NCI-H1105 treated with DMSO at 0.1 percent for 48 hours (cell line): Measurements from ENCODE around the gene SUN3.

Experiments
- DNase-seq: peaks from one replicate; lab custom pipeline; 2025; lab: John Stamatoyannopoulos, UW

Gene SUN3

GRCh38 chr7:48028938-48029337, at the start of gene SUN3:
TSS of gene SUN3 (minus strand) at chr7:48029107. CDS start at chr7:48028938, 169 bp downstream.
- no peak for DNase-seq

DNA sequence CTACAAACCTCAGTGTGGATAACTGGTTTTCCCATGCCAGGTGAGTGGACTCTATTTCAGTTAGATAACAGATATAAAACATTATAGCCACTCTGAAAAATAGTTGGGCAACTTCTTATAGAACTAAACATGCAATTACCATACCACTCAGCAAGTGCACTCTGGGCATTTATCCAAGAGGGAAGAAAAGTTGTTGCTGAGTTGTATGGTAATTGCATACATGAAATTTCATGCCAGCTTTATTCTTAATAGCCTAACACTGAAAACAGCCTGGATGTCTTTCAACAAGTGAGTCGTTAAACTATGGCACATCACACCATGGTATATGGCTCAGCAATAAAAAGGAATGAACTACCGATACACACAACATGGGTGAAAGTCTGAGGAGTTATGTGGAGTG, 49.6 kb upstream of the SUN3 start:
- peak; percentile 91 for DNase-seq

- DNase-seq, result no peak
These were observed 48.5 kb upstream of the SUN3 start for GRCh38 chr7:48077423-48077822.

DNA sequence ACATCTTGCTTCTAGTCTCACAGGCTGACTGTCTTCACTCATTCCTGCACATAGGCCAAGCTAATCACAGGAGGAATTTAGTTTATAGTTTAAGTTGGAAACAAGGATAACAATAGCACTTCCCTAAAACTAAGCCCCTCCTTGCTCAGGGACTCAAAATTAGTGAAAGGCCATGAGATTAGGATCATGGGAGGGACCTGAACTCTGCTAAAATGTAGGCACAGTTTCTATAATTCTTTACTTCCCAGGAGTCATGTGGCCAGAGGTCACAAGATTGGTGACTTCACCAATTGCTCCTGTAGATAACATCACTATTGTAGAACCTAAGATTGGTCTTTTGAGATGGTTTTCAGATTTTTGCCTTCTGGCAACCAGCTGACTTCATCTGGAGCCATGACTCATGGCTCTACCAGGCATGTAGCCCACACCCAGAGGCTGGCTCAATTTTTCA, 45.3 kb upstream of the SUN3 start:
- no peak for DNase-seq

- no peak for DNase-seq
These were observed 38.6 kb upstream of the SUN3 start for GRCh38 chr7:48067475-48067874.

DNA sequence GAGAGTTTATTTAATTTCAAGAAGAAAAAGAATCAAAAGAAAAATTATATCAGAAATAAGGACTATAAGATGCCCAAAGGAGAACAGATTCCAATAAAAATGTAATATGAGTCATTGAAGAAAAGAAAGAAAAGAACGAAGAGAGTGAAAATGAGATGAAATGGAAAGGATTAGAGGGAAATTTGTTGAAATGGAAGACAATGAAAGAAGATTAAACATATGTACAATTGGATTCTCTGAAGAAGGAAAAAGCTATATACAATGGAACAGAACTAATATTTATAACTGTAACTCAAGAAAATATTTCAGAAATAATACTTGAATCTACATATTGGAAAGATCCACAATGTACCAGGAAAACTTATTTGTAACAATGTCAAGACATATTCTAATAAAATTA, 35.1 kb upstream of the SUN3 start:
- no peak for DNase-seq

DNA sequence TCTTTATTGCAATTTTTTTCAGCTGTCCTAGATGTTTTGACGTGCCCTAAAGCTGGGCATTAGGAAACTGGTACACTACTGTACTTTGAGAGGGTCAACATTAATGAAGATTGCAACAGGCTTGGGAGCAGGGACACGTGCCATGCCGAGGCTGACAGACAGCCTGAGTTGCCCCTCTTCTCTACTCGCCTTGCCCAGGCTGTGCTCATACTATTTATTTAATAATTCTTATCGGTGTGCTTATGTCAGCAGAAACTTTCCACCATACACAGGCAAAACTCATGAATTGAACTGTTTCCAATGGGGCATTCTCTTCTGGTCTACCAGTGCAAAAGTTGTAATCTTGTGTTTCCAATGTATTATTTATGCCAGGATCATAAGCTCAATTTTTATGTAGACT, 30.8 kb upstream of the SUN3 start:
- DNase-seq, result no peak

GRCh38 chr7:48058990-48059389, 30.1 kb upstream of the SUN3 start:
- no peak for DNase-seq

- DNase-seq, result no peak
These were observed 24.8 kb upstream of the SUN3 start for GRCh38 chr7:48053736-48054135.

DNA sequence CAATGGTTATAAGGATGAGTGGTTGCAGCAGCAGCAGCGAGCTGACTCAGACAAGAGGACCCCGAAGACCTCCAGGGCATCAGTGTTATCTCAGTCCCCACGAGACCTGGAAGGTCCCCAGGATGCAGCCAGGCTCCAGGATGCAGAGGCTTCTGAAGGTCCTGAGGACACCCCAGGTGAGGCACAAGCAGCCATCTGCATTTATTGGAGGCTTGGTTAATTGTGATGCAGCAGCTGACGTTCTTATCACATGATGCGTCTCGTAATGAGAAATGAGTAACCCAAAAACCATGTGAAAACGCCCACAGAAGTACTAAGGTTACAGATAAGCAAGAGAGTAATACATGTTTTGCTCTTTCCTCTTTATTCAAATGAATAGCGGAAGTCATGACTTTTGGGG, 23.8 kb upstream of the SUN3 start:
- DNase-seq, result no peak

- no peak for DNase-seq
These were observed 20.9 kb upstream of the SUN3 start for GRCh38 chr7:48049850-48050249.

GRCh38 chr7:48048113-48048512, 19.2 kb upstream of the SUN3 start:
- no peak for DNase-seq

DNA sequence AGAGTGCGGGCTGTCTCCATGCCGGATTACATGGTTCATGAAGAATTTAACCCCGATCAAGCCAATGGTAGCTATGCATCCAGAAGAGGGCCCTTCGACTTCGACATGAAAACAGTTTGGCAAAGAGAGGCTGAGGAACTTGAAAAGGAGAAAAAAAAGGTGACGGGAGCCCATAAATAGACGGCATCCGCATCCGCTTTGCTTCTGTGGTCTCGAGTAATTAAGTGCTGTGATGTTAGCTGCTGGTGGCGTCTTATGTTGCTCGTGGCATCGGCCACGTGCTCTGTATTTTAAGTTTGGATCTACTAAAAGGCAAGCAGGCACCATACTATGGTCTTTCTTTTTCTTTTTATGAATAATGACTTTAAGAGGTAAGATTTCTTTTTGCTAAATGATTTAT, 17.6 kb upstream of the SUN3 start:
- no peak for DNase-seq

DNA sequence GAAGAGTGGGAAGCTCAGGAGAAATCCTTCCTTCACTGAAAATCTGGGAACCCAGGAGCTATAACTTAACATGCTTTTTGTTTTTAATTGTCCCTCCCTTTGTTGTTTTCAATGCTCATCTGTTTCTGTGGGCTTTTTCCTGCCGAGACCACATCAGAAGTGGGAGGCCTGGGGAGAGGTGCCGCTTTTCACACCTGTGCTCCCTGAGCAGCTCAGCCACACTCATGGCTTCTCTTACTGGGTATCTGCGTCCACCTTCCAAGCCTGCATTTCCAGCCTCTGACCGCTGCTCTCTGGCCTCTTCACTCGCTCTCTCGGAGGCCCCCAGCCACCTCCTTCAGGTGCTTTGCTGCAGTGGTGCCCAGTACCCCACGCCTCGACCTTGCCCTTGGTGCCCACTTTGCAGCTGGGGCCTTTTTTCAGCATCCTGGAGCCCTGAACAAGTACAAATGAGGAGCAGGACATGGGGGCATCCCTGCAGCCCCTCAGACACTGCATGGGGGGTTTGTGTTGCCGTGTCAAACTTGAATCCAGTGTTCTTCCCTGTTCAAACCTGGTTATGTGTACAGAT, 16.4 kb upstream of the SUN3 start:
- DNase-seq, result no peak

GRCh38 chr7:48042636-48043035, 13.7 kb upstream of the SUN3 start:
- DNase-seq, result no peak

DNA sequence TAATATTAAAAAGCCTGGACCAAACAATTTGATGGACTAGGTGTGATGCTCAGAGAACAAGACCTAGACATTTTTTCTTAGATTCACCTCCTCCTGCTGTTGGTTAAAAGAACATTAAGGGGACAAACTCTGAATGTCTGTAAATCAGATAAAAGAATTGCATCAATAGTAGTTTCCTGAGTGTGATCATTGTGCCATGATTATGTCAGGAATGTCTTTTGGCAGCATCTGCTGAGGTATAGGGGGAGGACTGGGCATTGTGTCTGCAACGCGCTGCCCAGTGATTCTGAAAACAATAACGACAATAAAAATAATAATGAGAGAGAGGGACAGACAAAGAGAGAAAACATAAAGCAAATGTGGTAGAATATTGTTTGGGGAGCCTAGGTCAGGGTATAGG, 13.3 kb upstream of the SUN3 start:
- no peak for DNase-seq

DNA sequence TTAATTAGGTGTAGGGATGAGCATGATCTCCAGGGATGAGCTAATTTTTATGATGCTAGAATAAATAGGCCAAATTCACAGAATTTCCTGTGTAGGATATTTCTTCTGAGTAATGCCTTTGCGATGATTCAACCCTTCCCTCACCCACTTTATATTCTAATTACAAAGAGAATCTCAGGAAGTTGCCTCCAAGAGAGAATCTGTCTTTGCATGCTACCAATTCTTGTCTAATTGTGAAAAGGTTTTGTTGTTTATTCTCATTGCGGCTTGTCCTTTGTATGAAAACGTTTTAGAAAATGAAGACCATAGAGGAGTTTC, 12.7 kb upstream of the SUN3 start:
- DNase-seq, result no peak

- DNase-seq, result no peak
These were observed 12.2 kb upstream of the SUN3 start for GRCh38 chr7:48040944-48041652.

DNA sequence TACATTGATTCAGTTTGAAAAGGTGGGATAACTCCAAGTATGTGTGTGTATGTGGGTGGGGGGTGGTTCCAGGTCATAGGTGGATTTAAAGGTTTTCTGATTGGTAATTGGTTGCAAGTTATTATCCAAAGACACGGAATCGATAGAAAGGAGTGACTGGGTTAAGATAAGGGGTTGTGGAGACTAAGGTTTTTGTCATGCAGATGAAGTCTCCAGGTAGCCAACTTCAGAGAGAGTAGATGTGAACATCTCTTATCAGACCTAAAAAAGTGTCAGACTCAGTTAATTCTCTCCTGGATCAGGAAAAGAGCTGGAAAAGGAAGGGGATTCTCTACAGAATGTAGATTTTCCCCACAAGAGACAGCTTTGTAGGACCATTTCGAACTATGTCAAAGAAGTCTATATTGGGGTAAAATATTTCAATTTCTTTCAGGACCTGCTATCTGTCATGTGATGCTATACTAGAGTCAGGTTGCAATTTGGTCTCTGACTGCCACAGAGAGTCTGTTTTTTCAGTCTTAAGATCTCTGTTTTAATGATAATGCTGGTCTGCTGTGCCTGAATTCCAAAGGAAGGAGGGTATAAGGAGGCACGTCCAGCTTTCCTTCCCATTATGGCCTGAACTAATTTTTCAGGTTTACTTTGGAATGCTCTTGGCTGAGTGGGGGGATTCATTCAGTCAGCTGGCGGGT, 10.1 kb upstream of the SUN3 start:
- DNase-seq, result no peak

- no peak for DNase-seq
These were observed 7.1 kb upstream of the SUN3 start for GRCh38 chr7:48035967-48036478.

- DNase-seq, result peak; percentile 86
These were observed 6.5 kb upstream of the SUN3 start, which contains the start of gene C7orf57 for GRCh38 chr7:48035301-48035966. TSS of gene C7orf57 (plus strand) at chr7:48035543. CDS start at chr7:48036309, 766 bp downstream.

GRCh38 chr7:48033922-48034321, 5.0 kb upstream of the SUN3 start:
- DNase-seq, result no peak

GRCh38 chr7:48031111-48031510, 2.2 kb upstream of the SUN3 start:
- DNase-seq, result no peak
